NCI-H1436 treated with DMSO at 0.1 percent for 48 hours (cell line): ENCODE measurements around the gene GNPDA2.

ENCODE experiments used
- DNase-seq: peaks from one replicate; lab custom pipeline; 2025; lab: John Stamatoyannopoulos, UW

Gene GNPDA2

DNA sequence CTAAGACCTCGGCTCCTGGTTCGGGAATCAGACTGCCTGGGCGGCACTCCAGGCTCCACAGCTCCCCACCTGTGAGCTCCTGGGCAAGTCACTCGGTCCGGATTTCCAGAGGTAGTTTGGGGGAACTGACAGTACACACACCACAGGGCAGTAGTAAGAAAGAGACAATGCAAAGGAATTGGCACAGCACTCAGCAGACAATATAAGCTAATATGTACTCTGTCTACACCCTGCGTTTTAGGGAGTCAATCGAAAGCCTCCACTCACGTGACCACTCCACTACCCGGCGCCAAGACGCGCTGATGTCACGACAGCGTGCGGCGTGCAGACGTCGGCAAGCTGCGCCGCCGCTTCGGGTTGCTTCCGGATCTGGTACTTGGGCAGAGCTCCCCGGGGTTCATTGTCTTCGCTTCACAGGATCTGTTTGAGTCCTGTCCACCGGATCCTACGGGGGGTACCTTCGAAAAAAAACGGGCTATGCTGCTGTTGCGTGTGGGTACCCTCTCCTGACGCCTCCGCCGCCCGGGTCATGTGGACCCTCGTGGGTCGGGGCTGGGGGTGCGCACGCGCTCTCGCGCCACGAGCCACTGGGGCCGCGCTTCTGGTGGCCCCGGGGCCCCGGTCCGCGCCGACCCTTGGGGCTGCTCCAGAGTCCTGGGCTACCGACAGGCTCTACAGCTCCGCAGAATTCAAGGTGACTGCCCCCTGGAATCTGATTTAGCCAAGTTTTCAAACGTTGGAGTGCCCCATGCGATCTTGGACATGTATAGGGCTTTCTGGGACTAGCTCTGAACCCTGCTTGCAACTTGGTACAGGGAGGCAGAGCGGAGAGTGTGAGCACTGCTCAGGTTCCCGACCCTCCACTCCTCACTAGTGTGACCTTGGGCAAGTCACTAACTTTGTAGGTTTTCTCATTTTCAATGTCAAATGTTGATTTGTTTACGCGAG lies 48.0 kb downstream of the GNPDA2 start, which contains the start of gene GUF1:
Gene GUF1 (plus strand): TSS at position 327 of the 948 bp plus-strand sequence. CDS start 203 bp downstream, at position 530.
- DNase-seq, result peak; percentile 54

DNA sequence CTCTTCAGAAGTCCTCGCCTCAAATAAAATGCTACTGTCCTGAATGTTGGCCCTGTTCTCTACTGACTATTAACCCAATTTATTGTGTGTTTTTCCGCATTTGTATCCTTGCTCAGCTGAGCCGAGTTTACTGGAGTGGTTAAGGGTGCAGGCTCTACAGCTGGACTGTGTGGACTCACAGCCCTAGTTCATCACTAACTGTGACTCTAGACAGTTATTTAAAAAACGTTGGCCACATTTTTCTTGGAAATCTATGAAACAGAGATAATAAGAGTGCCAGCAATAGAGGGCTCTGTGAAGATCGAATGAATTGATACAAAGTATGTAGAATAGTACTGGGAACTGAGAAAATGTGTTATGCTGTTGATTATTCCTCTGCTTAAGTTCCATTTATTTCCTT lies 51.0 kb downstream of the GNPDA2 start:
- no peak for DNase-seq

DNA sequence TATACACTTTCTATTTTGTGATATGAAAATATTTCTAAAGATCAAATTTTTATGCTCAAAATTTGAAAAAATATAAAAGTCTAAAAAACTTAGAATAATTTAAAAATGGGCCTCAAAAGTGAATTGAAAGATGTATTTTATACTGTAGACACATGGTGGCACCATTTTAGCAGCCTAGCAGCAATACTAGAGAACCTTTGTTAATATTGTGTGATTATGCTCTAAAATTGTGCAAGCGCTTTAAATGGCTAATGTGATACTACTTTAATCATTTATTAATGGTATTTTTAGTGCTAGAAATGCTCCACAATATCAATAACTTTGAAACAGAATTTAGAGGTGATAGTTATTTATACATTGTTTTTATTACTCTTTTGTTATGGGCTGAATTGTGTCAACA lies 51.9 kb downstream of the GNPDA2 start:
- DNase-seq, result no peak

DNA sequence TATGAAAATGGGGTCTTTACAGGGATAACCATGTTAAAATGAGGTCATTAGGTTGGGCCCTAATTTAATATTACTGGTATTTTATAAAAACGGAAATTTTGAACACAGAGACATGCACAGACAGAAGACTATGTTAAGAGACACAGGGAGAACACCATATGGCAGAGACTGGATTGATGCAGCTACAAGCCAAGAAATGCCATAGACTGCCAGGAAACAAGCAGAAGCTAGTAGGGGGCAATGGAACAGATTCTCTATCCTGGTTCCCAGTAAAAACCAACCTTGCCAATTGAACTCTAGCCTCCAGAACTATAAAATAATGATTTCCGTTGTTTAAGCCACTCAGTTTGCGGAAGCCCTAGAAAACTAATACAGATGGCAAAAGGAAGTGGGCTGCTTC lies 54.7 kb downstream of the GNPDA2 start:
- no peak for DNase-seq

DNA sequence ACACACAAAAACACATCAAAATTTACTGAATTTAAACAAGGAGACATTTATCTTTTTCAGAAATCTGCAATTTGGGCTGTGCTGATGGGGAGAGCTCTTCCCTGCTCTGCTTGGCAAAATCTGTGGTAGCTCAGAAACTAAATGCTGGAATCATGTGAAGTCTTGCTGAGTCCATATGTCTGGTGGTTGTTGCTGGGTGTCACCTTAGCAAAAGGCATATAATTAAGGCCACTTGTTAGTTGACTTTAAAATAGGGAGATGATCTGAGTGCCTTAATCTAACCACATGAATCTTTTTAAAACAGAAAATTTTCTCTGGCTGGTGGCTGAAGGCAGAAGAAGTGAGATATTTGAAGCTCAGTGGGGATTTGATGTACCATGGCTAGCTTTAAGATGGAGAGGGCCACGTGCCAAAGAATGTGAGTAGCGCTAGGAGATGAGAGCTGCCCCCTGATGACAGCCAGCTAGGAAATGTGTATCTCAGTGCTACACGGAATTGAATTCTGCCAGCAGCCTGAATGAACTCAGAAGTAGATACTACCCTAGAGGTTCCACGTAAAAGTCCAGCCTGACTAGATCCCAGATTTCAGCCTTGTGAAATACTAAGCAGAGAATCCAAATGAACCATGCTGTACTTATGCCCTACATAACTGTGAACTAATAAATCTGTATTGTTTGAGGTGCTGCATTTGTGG lies 55.7 kb downstream of the GNPDA2 start:
- DNase-seq, result no peak

DNA sequence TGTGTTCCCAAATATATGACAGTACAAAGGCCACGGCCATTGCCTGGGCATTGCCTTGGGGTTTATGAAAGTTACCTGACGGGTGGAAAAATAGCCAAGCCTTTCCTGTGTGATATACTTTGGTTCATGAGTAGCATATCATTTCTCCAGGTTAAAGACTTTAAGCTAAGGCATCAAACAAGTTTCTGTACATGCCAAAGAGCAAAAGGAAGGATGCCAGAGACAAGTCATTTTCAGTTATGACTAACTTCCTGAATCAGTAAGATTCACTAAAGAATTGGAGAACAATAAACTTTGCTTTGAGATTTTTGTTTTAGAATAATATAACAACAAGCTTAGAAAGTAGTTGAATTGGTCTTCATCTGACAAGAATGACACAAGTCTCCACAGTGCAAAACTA lies 57.8 kb downstream of the GNPDA2 start:
- no peak for DNase-seq

DNA sequence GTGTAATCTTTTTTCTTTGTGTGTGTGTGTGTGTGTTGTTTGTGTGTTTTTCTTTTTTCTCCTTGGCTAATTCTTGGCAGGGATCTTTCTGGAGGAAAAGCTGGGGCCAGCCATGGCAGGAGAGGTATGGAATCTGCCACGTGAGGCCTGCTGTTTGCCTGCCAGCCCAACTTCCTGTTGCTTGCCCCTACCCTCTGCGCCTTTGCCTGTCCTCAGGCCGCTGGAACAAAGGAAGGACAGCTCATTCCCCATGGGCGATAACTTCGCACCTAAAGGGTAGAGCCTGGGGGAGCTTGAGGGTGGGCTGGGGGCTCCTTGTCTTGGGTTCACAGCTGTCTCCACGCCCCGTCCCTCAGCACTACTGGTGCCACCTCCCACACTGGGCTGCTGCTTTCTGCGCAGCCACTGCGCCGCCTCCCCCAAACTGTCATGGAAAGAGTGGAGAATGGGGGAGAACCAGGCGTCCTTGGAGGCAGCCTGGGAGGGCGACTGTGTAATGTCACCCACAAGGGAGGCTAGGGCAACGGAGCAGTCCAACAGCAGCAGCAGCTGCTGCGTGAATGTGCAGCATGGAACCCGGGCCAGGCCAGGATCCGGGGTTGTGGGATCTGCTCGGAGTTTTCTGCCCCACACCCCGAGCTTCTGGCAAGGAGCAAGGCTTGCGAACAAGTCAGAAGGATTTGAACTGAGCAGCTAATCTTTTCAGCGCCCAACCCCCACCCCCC lies 62.7 kb downstream of the GNPDA2 start:
- no peak for DNase-seq

DNA sequence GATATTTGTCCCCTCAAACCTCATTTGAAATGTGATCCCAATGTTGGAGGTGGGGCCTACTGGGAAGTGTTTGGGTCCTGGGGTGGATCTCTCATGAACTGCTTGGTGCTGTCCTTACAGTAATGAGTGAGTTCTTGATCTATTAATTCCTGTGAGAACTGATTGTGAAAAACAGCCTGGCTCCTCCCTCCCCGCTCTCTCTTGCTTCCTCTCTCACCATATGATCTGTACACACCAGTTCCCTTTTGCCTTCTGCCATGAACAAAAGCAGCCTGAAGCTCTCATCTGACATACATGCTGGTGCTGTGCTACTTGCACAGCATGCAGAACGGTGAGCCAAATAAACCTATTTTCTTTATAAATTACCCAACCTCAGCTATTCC lies 63.7 kb downstream of the GNPDA2 start:
- DNase-seq, result no peak

DNA sequence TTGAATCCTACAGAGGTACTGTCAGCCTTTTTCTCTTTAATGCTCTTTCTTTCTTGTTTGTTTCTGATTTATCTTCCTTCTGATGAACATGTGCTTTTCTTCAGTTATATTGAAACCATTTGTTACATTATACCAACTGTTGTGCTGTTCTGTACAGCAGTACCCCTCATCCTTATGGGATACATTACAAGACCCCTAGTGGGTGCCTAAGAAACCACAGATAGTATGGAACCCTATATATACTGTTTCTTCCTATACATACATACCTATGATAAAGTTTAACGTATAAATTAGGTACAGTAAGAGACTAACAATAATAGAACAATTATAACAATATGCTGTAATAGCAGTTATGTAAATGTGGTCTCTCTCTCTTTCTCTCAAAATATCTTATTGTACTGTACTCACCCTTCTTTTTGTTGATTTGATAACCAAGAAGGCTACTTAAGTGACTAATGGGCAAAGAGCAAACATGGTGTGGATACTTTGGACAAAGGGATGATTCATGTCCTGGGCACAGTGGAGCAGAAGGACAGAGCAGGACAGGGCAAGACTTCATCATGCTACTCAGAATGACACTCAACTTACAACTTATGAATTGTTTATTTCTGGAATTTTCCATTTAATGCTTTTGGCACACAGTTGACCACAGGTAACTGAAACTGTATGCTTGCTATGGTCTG lies 64.3 kb downstream of the GNPDA2 start:
- no peak for DNase-seq

DNA sequence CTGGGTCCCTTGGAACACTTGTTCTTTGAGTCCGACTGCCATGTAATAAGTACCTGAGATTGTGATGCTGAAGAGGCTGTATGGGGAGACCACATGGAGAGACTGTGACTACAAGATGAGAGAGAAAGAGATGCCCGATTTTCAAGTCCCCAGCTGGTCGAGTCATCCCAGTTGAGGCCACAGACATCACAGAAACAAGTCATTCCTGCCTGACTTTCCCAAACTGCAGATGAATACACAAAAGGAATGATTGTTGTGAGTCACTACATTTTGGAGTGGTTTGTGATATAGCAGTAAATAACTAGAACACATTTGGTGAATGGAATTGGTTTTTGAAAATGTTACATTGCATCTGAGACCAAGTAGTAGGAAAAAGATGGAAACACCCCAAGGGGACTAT lies 66.0 kb downstream of the GNPDA2 start:
- DNase-seq, result no peak

DNA sequence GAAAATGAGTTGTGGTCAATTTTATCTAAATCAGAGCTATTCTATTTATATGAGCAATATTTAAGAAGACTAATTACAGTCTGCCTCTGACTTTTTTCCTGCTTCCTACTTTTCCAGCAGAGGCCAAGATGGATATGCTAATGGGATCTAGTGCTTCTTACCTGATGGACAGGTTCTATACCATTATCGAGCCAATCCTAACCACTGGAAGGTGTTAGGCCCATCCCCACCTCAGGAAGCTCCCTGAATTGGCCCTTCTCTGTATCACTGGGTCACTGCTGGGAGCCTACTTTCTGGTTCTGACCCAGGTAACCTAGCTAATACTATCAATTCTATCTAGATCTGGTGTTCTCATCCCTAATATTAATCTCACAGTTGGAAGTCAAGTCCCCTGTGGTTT lies 74.4 kb downstream of the GNPDA2 start:
- DNase-seq, result no peak
